Panc1 (cell line): Measurements from ENCODE around the gene CACNA1A. TPM values are rescaled to one million over a fixed set of nuclear protein-coding genes. Genes with fewer than 3 reads are reported as not detected.

ENCODE experiments used
- ATAC-seq: fragments of 200-7000 bp; cut with Tn5 transposase; 2 replicates; pipeline ENCODE4 v1.9.1; 2020; ENCODE audit warnings: mild to moderate bottlenecking, moderate library complexity
- BruUV-seq: library from RNA; stranded (reverse); fragments of 400-500 nt; replicated peaks from 2 replicates; lab custom pipeline; 2021; lab: Mats Ljungman, UMichigan
- CTCF ChIA-PET: fragments of 300-600 bp; sonication (Branson Sonifier 250); formaldehyde crosslinking; loops from one replicate; lab custom pipeline; 2022; ENCODE audit warnings: antibody characterized with exemption; lab: Charles Lee
- POLR2A ChIA-PET: fragments of 300-600 bp; sonication (Branson Sonifier 250); formaldehyde crosslinking; loops from one replicate; lab custom pipeline; 2022; ENCODE audit warnings: antibody characterized with exemption; lab: Charles Lee
- DNase-seq: peaks from one replicate; pipeline ENCODE4 v3.0.0-alpha.2; 2010; ENCODE audit warnings: low read depth, low spot score
- H3K27ac ChIP-seq: 2 replicates; pipeline ENCODE4 v1.5.1; 2011; ENCODE audit warnings: mild to moderate bottlenecking, low read length, inconsistent platforms
- H3K27me3 ChIP-seq: fragments of 200-500 bp; sonication (Bioruptor generic); 2 replicates; pipeline ENCODE4 v1.6.0; 2014; ENCODE audit warnings: low read length, inconsistent platforms; ENCODE audit not compliant: control insufficient read depth, insufficient read depth
- H3K36me3 ChIP-seq: fragments of 200-500 bp; sonication (Bioruptor generic); 2 replicates; pipeline ENCODE4 v1.5.1; 2014; ENCODE audit warnings: inconsistent platforms, mild to moderate bottlenecking, low read length, moderate library complexity; ENCODE audit not compliant: control insufficient read depth, insufficient read depth
- H3K4me1 ChIP-seq: 2 replicates; pipeline ENCODE4 v1.5.1; 2011; ENCODE audit warnings: inconsistent platforms, mild to moderate bottlenecking, low read length, moderate library complexity; ENCODE audit not compliant: control insufficient read depth, insufficient read depth
- H3K4me3 ChIP-seq, 2 experiments: 2 replicates each; pipeline ENCODE4 v1.5.1; 2011 to 2012; ENCODE audit warnings: low read depth in 2 of 2, low read length in 2 of 2, mild to moderate bottlenecking in 2 of 2, inconsistent platforms in 1 of 2, moderate library complexity in 1 of 2
- H3K9me3 ChIP-seq: fragments of 200-500 bp; sonication (Bioruptor generic); 2 replicates; pipeline ENCODE4 v1.5.1; 2014; ENCODE audit warnings: low read depth, mild to moderate bottlenecking, inconsistent platforms, low read length, moderate library complexity; ENCODE audit not compliant: control insufficient read depth, insufficient read depth
- POLR2AphosphoS5 ChIP-seq: IDR thresholded peaks from 2 replicates; pipeline ENCODE4 v1.6.1; 2012; ENCODE audit warnings: mild to moderate bottlenecking, low read depth, low read length, moderate library complexity
- SIN3A ChIP-seq: IDR thresholded peaks from 2 replicates; pipeline ENCODE4 v1.6.1; 2012; ENCODE audit warnings: low read depth, mild to moderate bottlenecking, low read length, moderate library complexity, borderline replicate concordance; ENCODE audit not compliant: insufficient read depth
- TCF7L2 ChIP-seq: IDR thresholded peaks from 2 replicates; pipeline ENCODE4 v1.6.1; 2011; ENCODE audit warnings: mild to moderate bottlenecking, low read depth, low read length, inconsistent platforms
- in situ Hi-C: cut with HindIII; loops from 2 replicates; pipeline ENCODE4 v1.10.0; 2016; ENCODE audit warnings: low sequenced_read_pairs, low pct_unique_long_range_greater_than_20kb
- intact Hi-C: fragments of 100-400 bp; cut with micrococcal nuclease; formaldehyde crosslinking; loops from one replicate; pipeline ENCODE4 v1.10.0; 2022; ENCODE audit not compliant: unreplicated experiment
- total RNA-seq: library from RNA; stranded (reverse); gene quantifications from one replicate; pipeline ENCODE4 v1.2.1, GENCODE V29; 2021; ENCODE audit not compliant: unreplicated experiment
- TF ChIP-seq, protein P1 (sequence below): fragments of 450-650 bp; IDR thresholded peaks from 2 replicates; pipeline ENCODE4 v1.5.1; 2017; ENCODE audit warnings: mild to moderate bottlenecking
- TF ChIP-seq, protein P2 (sequence below), 2 experiments: IDR thresholded peaks; 2 replicates each; pipeline ENCODE4 v1.6.1; 2011 to 2012; ENCODE audit warnings: low read depth in 2 of 2, control low read depth in 1 of 2, low read length in 1 of 2, mild to moderate bottlenecking in 1 of 2, moderate library complexity in 1 of 2; ENCODE audit not compliant: insufficient read depth in 1 of 2

Gene CACNA1A
- total RNA-seq, 1 experiment from 2014 or later = 0.51 TPM

- no peaks in the 10 kb centered on the region for H3K27me3 ChIP-seq
- ChIA-PET POLR2A (interaction anchor here (0.6 kb wide), 1 partner anchor 25 kb away, joined by 8 read pairs; no protein-coding TSS in a partner anchor), CTCF (no interaction called here)
- no peaks in the 10 kb centered on the region for H3K36me3 ChIP-seq
- peaks cover 3% of the 10 kb centered on the region; the same call in 1 of the 2 replicates for H3K9me3 ChIP-seq
- BruUV-seq = no TSS peak
- H3K4me1 ChIP-seq = peaks cover 1% of the 10 kb centered on the region
- no peak for DNase-seq
- in situ Hi-C loops (no loop called here), intact Hi-C loops (no loop called here)
- TF ChIP-seq SIN3A (no peak), POLR2AphosphoS5 (no peak), TCF7L2 (no peak)
- TF ChIP-seq, protein P1, sequence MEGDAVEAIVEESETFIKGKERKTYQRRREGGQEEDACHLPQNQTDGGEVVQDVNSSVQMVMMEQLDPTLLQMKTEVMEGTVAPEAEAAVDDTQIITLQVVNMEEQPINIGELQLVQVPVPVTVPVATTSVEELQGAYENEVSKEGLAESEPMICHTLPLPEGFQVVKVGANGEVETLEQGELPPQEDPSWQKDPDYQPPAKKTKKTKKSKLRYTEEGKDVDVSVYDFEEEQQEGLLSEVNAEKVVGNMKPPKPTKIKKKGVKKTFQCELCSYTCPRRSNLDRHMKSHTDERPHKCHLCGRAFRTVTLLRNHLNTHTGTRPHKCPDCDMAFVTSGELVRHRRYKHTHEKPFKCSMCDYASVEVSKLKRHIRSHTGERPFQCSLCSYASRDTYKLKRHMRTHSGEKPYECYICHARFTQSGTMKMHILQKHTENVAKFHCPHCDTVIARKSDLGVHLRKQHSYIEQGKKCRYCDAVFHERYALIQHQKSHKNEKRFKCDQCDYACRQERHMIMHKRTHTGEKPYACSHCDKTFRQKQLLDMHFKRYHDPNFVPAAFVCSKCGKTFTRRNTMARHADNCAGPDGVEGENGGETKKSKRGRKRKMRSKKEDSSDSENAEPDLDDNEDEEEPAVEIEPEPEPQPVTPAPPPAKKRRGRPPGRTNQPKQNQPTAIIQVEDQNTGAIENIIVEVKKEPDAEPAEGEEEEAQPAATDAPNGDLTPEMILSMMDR = no peak
- TF ChIP-seq, protein P2, sequence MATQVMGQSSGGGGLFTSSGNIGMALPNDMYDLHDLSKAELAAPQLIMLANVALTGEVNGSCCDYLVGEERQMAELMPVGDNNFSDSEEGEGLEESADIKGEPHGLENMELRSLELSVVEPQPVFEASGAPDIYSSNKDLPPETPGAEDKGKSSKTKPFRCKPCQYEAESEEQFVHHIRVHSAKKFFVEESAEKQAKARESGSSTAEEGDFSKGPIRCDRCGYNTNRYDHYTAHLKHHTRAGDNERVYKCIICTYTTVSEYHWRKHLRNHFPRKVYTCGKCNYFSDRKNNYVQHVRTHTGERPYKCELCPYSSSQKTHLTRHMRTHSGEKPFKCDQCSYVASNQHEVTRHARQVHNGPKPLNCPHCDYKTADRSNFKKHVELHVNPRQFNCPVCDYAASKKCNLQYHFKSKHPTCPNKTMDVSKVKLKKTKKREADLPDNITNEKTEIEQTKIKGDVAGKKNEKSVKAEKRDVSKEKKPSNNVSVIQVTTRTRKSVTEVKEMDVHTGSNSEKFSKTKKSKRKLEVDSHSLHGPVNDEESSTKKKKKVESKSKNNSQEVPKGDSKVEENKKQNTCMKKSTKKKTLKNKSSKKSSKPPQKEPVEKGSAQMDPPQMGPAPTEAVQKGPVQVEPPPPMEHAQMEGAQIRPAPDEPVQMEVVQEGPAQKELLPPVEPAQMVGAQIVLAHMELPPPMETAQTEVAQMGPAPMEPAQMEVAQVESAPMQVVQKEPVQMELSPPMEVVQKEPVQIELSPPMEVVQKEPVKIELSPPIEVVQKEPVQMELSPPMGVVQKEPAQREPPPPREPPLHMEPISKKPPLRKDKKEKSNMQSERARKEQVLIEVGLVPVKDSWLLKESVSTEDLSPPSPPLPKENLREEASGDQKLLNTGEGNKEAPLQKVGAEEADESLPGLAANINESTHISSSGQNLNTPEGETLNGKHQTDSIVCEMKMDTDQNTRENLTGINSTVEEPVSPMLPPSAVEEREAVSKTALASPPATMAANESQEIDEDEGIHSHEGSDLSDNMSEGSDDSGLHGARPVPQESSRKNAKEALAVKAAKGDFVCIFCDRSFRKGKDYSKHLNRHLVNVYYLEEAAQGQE (IDR thresholded peaks at IDR 0.05; ENCODE audit: insufficient read depth in 1 of 2, low read depth in 2 of 2, low read length in 1 of 2) = no peak
- ATAC-seq = no peak
- no peak overlapping the region for H3K27ac ChIP-seq
- H3K4me3 ChIP-seq = no peak overlapping the region
Observed at GRCh38 chr19:13404236-13404635, 102.0 kb downstream of the CACNA1A start.

DNA sequence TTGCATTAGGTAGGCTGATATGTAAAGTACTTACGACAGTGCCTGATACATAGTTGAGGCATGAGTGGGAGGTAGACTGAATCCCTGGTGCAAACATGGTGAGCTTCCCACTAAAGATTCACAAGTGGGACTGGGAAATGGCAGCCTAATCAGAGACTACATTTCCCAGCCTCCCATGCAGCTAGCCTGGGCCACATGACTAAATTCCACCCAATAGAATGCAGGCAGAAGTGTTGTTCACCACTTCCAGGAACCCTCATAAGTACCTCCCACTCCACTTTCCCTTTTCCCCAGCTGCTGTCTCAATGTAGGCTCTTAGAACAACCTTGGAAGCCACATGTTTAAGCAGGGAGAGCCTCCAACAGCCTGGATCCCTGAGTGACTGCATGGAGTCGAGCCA is 104.9 kb downstream of the CACNA1A start:
- Histone ChIP-seq H3K27me3 (no peaks in the 10 kb centered on the region), H3K27ac (no peak overlapping the region), H3K36me3 (no peaks in the 10 kb centered on the region), H3K9me3 (peaks cover 3% of the 10 kb centered on the region; the same call in 1 of the 2 replicates), H3K4me3 (no peak overlapping the region), H3K4me1 (peaks cover 11% of the 10 kb centered on the region)
- in situ Hi-C loops (no loop called here), intact Hi-C loops (no loop called here)
- CTCF ChIA-PET = no interaction called here
- ATAC-seq (no peak), DNase-seq (no peak)
- POLR2A ChIA-PET = no interaction called here
- BruUV-seq = no TSS peak
- TF ChIP-seq POLR2AphosphoS5 (no peak), TCF7L2 (no peak), SIN3A (no peak)
- TF ChIP-seq, protein P1 = no peak
- TF ChIP-seq, protein P2 (IDR thresholded peaks at IDR 0.05; ENCODE audit: insufficient read depth in 1 of 2, low read depth in 2 of 2, low read length in 1 of 2) = no peak
